Ovary (tissue), 3 donors: ENCODE results near the gene EML6.

Experiments used
- EP300 ChIP-seq: sonication (generic); formaldehyde crosslinking; IDR thresholded peaks from one replicate; pipeline ENCODE4 v1.6.1; 2017; ENCODE audit warnings: antibody characterized with exemption
- POLR2A ChIP-seq: fragments of 450-650 bp; IDR thresholded peaks from one replicate; pipeline ENCODE4 v1.6.1; 2017; ENCODE audit warnings: antibody characterized with exemption, mild to moderate bottlenecking, moderate library complexity
- TF ChIP-seq, protein P1 (sequence below), 3 donors: fragments of 450-650 bp in 2 of 3; fragments of 200-600 bp in 1 of 3; IDR thresholded peaks; one replicate each; pipeline versions ENCODE4 v1.5.1 to v1.8.0; 2016 to 2022; ENCODE audit warnings: antibody characterized with exemption in 3 of 3, mild to moderate bottlenecking in 1 of 3
- donor health status: DM: no; HTN: no; CAD: no.

DNA sequence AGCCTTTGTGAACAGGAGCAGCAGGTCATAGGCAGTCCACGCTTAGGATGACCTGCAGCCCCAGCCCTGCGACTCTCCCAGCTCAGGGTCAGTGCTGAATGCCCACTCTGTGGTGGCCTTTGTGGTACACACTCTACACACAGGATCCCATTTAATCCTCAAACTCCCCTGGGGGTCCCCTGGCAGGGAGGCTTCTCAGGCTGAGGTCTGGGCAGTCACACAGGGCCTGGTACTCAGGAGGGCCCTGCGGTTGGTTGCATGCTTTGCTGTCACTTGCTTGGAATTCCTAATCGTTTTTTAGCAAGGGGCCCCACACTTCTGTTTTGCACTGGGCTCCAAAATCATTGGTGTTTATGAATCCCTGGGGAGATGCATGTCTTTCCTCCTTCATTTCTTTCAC, 113.0 kb downstream of the EML6 start:
- TF ChIP-seq POLR2A (no peak), EP300 (no peak)
- TF ChIP-seq, protein P1, sequence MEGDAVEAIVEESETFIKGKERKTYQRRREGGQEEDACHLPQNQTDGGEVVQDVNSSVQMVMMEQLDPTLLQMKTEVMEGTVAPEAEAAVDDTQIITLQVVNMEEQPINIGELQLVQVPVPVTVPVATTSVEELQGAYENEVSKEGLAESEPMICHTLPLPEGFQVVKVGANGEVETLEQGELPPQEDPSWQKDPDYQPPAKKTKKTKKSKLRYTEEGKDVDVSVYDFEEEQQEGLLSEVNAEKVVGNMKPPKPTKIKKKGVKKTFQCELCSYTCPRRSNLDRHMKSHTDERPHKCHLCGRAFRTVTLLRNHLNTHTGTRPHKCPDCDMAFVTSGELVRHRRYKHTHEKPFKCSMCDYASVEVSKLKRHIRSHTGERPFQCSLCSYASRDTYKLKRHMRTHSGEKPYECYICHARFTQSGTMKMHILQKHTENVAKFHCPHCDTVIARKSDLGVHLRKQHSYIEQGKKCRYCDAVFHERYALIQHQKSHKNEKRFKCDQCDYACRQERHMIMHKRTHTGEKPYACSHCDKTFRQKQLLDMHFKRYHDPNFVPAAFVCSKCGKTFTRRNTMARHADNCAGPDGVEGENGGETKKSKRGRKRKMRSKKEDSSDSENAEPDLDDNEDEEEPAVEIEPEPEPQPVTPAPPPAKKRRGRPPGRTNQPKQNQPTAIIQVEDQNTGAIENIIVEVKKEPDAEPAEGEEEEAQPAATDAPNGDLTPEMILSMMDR (IDR thresholded peaks at IDR 0.05): no peak
